H9 (cell line): ENCODE measurements around the gene CYP2C9. TPM values are rescaled to one million over a fixed set of nuclear protein-coding genes. Genes with fewer than 3 reads are reported as not detected.

Experiments
- DNase-seq: peaks from one replicate; pipeline ENCODE4 v3.0.0-alpha.2; 2017
- H2AFZ ChIP-seq: one replicate; pipeline ENCODE4 v1.6.1; 2013; ENCODE audit warnings: mild to moderate bottlenecking, low read length, control low read depth, moderate library complexity
- H2AK5ac ChIP-seq: 2 replicates; pipeline ENCODE4 v1.6.1; 2013; ENCODE audit warnings: low read length, control low read depth, mixed read lengths; ENCODE audit not compliant: insufficient read length
- H2BK120ac ChIP-seq: one replicate; pipeline ENCODE4 v1.6.1; 2013; ENCODE audit warnings: low read depth, mild to moderate bottlenecking, low read length, control low read depth, inconsistent platforms; ENCODE audit not compliant: poor library complexity, severe bottlenecking
- H2BK12ac ChIP-seq: 2 replicates; pipeline ENCODE4 v1.6.1; 2013; ENCODE audit warnings: low read length, control low read depth, mixed read lengths, low read depth; ENCODE audit not compliant: insufficient read length
- H2BK15ac ChIP-seq: 2 replicates; pipeline ENCODE4 v1.6.1; 2013; ENCODE audit warnings: low read depth, low read length, control low read depth
- H2BK20ac ChIP-seq: one replicate; pipeline ENCODE4 v1.6.1; 2013; ENCODE audit warnings: low read depth, mild to moderate bottlenecking, low read length, control low read depth, inconsistent platforms; ENCODE audit not compliant: poor library complexity, severe bottlenecking
- H2BK5ac ChIP-seq: 2 replicates; pipeline ENCODE4 v1.6.1; 2013; ENCODE audit warnings: low read length, control low read depth, mixed read lengths; ENCODE audit not compliant: insufficient read length
- H3K14ac ChIP-seq: 2 replicates; pipeline ENCODE4 v1.6.1; 2013; ENCODE audit warnings: low read length, control low read depth; ENCODE audit not compliant: insufficient read depth
- H3K18ac ChIP-seq: 2 replicates; pipeline ENCODE4 v1.6.1; 2013; ENCODE audit warnings: low read depth, mild to moderate bottlenecking, mixed read lengths, low read length, control low read depth; ENCODE audit not compliant: insufficient read length
- H3K23ac ChIP-seq: 2 replicates; pipeline ENCODE4 v1.6.1; 2013; ENCODE audit warnings: low read length, control low read depth, mixed read lengths, low read depth; ENCODE audit not compliant: insufficient read length
- H3K23me2 ChIP-seq: 2 replicates; pipeline ENCODE4 v1.6.1; 2013; ENCODE audit warnings: low read depth, mild to moderate bottlenecking, mixed read lengths, low read length, control low read depth; ENCODE audit not compliant: insufficient read length, poor library complexity, severe bottlenecking
- H3K27ac ChIP-seq: 2 replicates; pipeline ENCODE4 v1.5.1; 2013; ENCODE audit warnings: low read length, control low read depth, mixed read lengths, low read depth; ENCODE audit not compliant: insufficient read length
- H3K27me3 ChIP-seq: 2 replicates; pipeline ENCODE4 v1.6.1; 2013; ENCODE audit warnings: low read length, control low read depth, inconsistent platforms; ENCODE audit not compliant: insufficient read depth
- H3K4ac ChIP-seq: 2 replicates; pipeline ENCODE4 v1.6.1; 2013; ENCODE audit warnings: low read depth, mild to moderate bottlenecking, control low read depth, inconsistent platforms, low read length, moderate library complexity
- H3K4me1 ChIP-seq: 2 replicates; pipeline ENCODE4 v1.6.1; 2013; ENCODE audit warnings: low read length, control low read depth, inconsistent platforms; ENCODE audit not compliant: insufficient read depth
- H3K4me2 ChIP-seq: 2 replicates; pipeline ENCODE4 v1.6.1; 2013; ENCODE audit warnings: low read length, control low read depth, mixed read lengths; ENCODE audit not compliant: insufficient read length, insufficient read depth
- H3K56ac ChIP-seq: 2 replicates; pipeline ENCODE4 v1.6.1; 2013; ENCODE audit warnings: low read depth, mild to moderate bottlenecking, mixed read lengths, low read length, control low read depth; ENCODE audit not compliant: insufficient read length
- H3K79me1 ChIP-seq: 2 replicates; pipeline ENCODE4 v1.6.1; 2013; ENCODE audit warnings: low read depth, mild to moderate bottlenecking, moderate library complexity, low read length, control low read depth, inconsistent platforms; ENCODE audit not compliant: insufficient read depth, poor library complexity, severe bottlenecking
- H3K79me2 ChIP-seq: 2 replicates; pipeline ENCODE4 v1.6.1; 2013; ENCODE audit warnings: low read length, control low read depth, inconsistent platforms; ENCODE audit not compliant: insufficient read depth
- H3K9ac ChIP-seq: 2 replicates; pipeline ENCODE4 v1.6.1; 2013; ENCODE audit warnings: low read length, control low read depth, mixed read lengths; ENCODE audit not compliant: insufficient read length; ENCODE audit errors: extremely low read depth
- H3K9me3 ChIP-seq: one replicate; pipeline ENCODE4 v1.6.1; 2013; ENCODE audit warnings: low read depth, low read length, inconsistent platforms; ENCODE audit not compliant: control insufficient read depth
- H3T11ph ChIP-seq: one replicate; pipeline ENCODE4 v1.6.1; 2013; ENCODE audit warnings: mild to moderate bottlenecking, low read length, control low read depth, inconsistent platforms
- H4K20me1 ChIP-seq: one replicate; pipeline ENCODE4 v1.6.1; 2013; ENCODE audit not compliant: control insufficient read depth, insufficient read length, insufficient read depth
- H4K5ac ChIP-seq: 2 replicates; pipeline ENCODE4 v1.6.1; 2013; ENCODE audit warnings: low read depth, mild to moderate bottlenecking, mixed read lengths, low read length, control low read depth; ENCODE audit not compliant: insufficient read length
- H4K8ac ChIP-seq: replicated peaks from 2 replicates; pipeline ENCODE4 v1.6.1; 2013; ENCODE audit warnings: low read length, control low read depth, mixed read lengths, low read depth; ENCODE audit not compliant: insufficient read length
- H4K91ac ChIP-seq: 2 replicates; pipeline ENCODE4 v1.6.1; 2013; ENCODE audit warnings: low read depth, mild to moderate bottlenecking, moderate library complexity, mixed read lengths, low read length, control low read depth; ENCODE audit not compliant: insufficient read length
- H3K27ac Mint-ChIP-seq, 3 experiments: 2 replicates in 2 of 3; 3 replicates in 1 of 3; pipeline ENCODE4 v1.8.0; 2020 to 2021; ENCODE audit warnings: mixed read lengths in 3 of 3, mild to moderate bottlenecking in 1 of 3, moderate library complexity in 1 of 3
- H3K27me3 Mint-ChIP-seq: 2 replicates; pipeline ENCODE4 v1.8.0; 2021; ENCODE audit warnings: low read depth, mild to moderate bottlenecking, moderate library complexity, mixed read lengths
- H3K36me3 Mint-ChIP-seq, 3 experiments: 2 replicates in 2 of 3; 3 replicates in 1 of 3; pipeline ENCODE4 v1.8.0; 2020 to 2021; ENCODE audit warnings: low read depth in 3 of 3, mixed read lengths in 3 of 3; ENCODE audit not compliant: insufficient read depth in 1 of 3
- H3K4me1 Mint-ChIP-seq, 2 experiments: 2 replicates each; pipeline ENCODE4 v1.8.0; 2020; ENCODE audit warnings: mixed read lengths in 2 of 2
- H3K4me3 Mint-ChIP-seq, 2 experiments: 2 replicates in 1 of 2; 3 replicates in 1 of 2; pipeline ENCODE4 v1.8.0; 2020 to 2021; ENCODE audit warnings: mild to moderate bottlenecking in 2 of 2, mixed read lengths in 2 of 2, moderate library complexity in 1 of 2
- H3K9me3 Mint-ChIP-seq, 2 experiments: 2 replicates in 1 of 2; 3 replicates in 1 of 2; pipeline ENCODE4 v1.8.0; 2020; ENCODE audit warnings: mild to moderate bottlenecking in 2 of 2, mixed read lengths in 2 of 2, moderate library complexity in 1 of 2
- CTCF ChIP-seq: fragments of 200-600 bp; sonication (generic); conservative IDR thresholded peaks from 3 replicates; pipeline ENCODE4 v1.8.0; 2021; ENCODE audit warnings: antibody characterized with exemption, mild to moderate bottlenecking
- WGBS: extraction: QIAGEN DNeasy Blood & Tissue Kit; methylation state at CpG from one replicate; pipeline ENCODE4 v1.1.7; 2013; ENCODE audit warnings: missing lambda C conversion rate, low lambda C conversion rate, mixed read lengths; ENCODE audit not compliant: insufficient read length; ENCODE audit errors: extremely low coverage; 5-methylcytosine and 5-hydroxymethylcytosine counted together
- total RNA-seq: library from RNA; stranded (reverse); gene quantifications from 2 replicates; pipeline ENCODE4 v1.2.1, GENCODE V29; 2021

The CYP2C9 gene
- total RNA-seq, 1 experiment from 2014 or later = not detected

DNA sequence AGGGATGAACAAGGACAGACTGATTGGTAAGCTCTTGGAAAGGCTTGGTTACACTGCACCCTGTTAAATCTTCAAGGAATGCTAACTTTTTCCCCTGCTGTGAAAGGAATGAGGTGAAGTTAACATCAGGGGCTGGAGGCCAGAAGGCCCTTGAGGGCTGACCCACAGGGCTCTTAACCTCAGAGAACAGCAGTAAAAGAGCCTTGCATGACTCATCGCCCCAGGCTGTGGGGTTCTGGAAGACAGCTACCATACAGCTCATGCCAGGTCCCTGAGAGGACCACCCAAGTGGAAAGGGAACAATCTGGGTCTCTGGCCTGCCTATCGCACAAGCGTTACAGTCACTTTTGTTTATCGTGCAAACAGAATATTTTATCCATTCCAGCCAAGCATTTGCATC lies 54.4 kb downstream of the CYP2C9 start:
- no peaks in the 10 kb centered on the region for H3K23me2 ChIP-seq
- no peak overlapping the region for H4K8ac ChIP-seq
- no peak for TF ChIP-seq CTCF
- no peak overlapping the region for H2BK15ac ChIP-seq
- no peak overlapping the region for H3K23ac ChIP-seq
- H3T11ph ChIP-seq = no peak overlapping the region
- WGBS = no CpG with 5 or more reads among the region's 4 CpGs
- no peak overlapping the region for H2AFZ ChIP-seq
- H2BK20ac ChIP-seq = no peak overlapping the region
- H3K56ac ChIP-seq = no peak overlapping the region
- peaks cover 7 to 13% (median 12%) of the 10 kb centered on the region in 3 experiments for H3K36me3 Mint-ChIP-seq
- H2BK120ac ChIP-seq = no peak overlapping the region
- H2BK12ac ChIP-seq = no peak overlapping the region
- H3K27me3 Mint-ChIP-seq = no peaks in the 10 kb centered on the region; the same call in 1 of the 2 replicates
- peaks cover 28% of the 10 kb centered on the region in 2 experiments for H3K9me3 Mint-ChIP-seq
- no peaks in the 10 kb centered on the region for H3K79me1 ChIP-seq
- no peaks in the 10 kb centered on the region for H3K9me3 ChIP-seq
- no peaks in the 10 kb centered on the region for H3K79me2 ChIP-seq
- no peak overlapping the region for H4K5ac ChIP-seq
- no peak overlapping the region for H3K18ac ChIP-seq
- no peak overlapping the region for H3K27ac Mint-ChIP-seq
- H2BK5ac ChIP-seq = no peak overlapping the region
- H2AK5ac ChIP-seq = no peak overlapping the region
- no peak overlapping the region for H3K14ac ChIP-seq
- no peaks in the 10 kb centered on the region; the same call in 1 of the 2 replicates for H3K4me1 ChIP-seq
- no peak overlapping the region for H3K4ac ChIP-seq
- H3K27ac ChIP-seq = no peak overlapping the region
- peaks cover 11 to 14% of the 10 kb centered on the region in 2 experiments for H3K4me1 Mint-ChIP-seq
- H3K4me3 Mint-ChIP-seq = no peak overlapping the region
- H3K9ac ChIP-seq = no peak overlapping the region
- H4K91ac ChIP-seq = no peak overlapping the region
- DNase-seq = peak; percentile 87
- no peaks in the 10 kb centered on the region for H4K20me1 ChIP-seq
- H3K4me2 ChIP-seq = no peak overlapping the region
- H3K27me3 ChIP-seq = no peaks in the 10 kb centered on the region
